Measurements from ENCODE around the gene RASAL2. TPM values are rescaled to one million over a fixed set of nuclear protein-coding genes. Genes with fewer than 3 reads are reported as not detected.

Gene RASAL2
- total RNA-seq, 1 experiment from 2014 or later, result 25.7 TPM

DNA sequence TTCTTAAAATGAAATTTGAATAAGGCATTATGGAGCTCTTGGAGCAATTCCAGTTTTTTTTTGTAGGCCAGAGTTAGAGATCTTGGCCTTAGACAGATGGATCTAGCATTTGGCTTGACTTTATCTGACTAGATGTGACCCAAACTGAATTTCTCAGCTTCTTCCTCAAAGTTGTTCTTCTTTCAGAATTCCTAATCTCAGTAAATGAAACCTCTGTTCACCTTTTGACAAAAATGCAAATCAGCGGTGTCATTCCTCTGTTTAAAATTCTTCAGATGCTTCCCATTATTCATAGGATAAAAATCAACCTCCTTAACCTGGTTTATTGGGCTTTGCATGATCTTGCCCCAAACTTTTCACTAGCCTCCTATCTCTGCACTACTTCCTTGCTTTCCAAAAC lies 177.6 kb downstream of the RASAL2 start:
- no peak for DNase-seq
- no peak overlapping the region for H3K4me3 ChIP-seq (ENCODE audit: insufficient read depth, low read depth, low read length)
- no peaks in the 10 kb centered on the region for H3K27me3 ChIP-seq (ENCODE audit: control insufficient read depth, insufficient read depth, low read length)
- H3K36me3 ChIP-seq (replicated peaks; ENCODE audit: control insufficient read depth, insufficient read depth, low read length), result no peaks in the 10 kb centered on the region

DNA sequence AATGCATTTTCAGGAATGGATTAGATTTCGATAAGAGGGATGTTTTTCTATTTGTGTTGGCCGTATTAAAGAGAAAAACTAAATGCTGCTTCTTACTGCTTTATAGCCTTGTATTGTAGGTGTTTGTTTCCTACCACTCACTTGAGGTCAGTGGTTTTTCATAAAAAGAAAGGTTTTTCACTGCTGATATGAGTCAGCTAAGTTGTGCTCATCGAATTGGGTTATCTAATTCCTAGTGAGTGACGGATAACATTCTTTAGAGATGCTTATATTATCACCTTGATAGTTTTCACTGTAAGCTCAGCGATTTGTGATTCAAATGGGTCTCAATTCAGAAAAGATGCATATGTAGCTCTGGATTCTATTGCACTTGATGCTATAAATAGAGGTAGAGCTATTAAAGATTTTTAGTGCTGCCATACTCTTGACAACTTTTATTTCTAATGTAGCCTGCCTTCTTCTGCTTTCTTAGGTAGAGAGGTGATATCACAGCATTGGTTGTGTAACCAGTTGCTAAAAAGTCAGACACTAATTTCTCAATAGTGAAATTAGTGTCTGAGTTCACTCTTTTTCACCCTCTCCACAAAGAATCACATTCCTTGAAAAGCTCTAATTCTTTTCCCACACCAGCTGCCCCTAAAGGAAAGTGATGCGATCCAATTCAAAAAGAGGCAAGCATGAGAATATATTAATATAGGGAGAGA lies 180.0 kb downstream of the RASAL2 start:
- H3K36me3 ChIP-seq (replicated peaks; ENCODE audit: control insufficient read depth, insufficient read depth, low read length), result no peaks in the 10 kb centered on the region
- no peak overlapping the region for H3K4me3 ChIP-seq (ENCODE audit: insufficient read depth, low read depth, low read length)
- DNase-seq, result no peak
- no peaks in the 10 kb centered on the region for H3K27me3 ChIP-seq (ENCODE audit: control insufficient read depth, insufficient read depth, low read length)

DNA sequence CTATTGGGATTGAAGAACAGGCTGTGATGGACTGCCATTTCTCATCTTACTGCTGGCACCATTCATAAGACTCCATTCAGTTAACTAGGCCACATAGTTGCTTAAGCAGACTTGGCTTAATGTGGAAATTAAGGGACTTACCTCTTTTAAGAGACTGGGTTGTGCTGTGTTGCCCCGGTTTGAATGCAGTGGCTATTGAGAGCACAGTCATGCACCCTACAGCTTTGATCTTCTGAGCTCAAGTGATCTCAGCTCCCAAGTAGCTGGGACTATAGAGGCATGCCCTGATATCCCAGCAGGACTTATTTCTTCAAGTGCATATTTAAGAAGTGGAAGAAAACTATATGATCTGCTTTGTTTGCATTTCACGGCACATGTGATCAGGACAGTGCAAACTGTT lies 181.1 kb downstream of the RASAL2 start:
- no peak for DNase-seq

DNA sequence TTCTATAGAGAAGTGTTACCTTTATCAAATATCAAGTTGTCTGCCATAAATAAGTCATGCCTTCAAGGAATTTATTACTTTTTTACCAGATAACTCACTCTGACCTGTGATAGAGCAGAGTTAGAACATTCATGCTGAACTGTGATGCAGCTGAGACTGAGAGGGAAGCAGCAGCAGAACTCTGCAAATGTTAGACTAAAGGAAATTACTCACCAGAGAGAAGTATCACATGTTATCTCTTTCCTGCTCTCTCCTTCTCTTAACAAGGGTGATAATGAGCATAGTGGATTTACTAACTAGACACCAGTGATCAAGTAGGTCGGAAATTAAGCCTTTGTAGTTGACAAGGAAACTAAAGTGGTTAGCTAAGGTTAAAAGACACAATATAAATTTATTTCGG lies 181.6 kb downstream of the RASAL2 start:
- no peak for DNase-seq
- H3K27me3 ChIP-seq (ENCODE audit: control insufficient read depth, insufficient read depth, low read length), result no peaks in the 10 kb centered on the region
- H3K4me3 ChIP-seq (ENCODE audit: insufficient read depth, low read depth, low read length), result no peak overlapping the region
- no peaks in the 10 kb centered on the region for H3K36me3 ChIP-seq (replicated peaks; ENCODE audit: control insufficient read depth, insufficient read depth, low read length)

More for the DNA sequence above, 181.1 kb downstream of the RASAL2 start:
- Histone ChIP-seq H3K27me3 (ENCODE audit: control insufficient read depth, insufficient read depth, low read length) (no peaks in the 10 kb centered on the region), H3K4me3 (ENCODE audit: insufficient read depth, low read depth, low read length) (no peak overlapping the region), H3K36me3 (replicated peaks; ENCODE audit: control insufficient read depth, insufficient read depth, low read length) (no peaks in the 10 kb centered on the region)

DNA sequence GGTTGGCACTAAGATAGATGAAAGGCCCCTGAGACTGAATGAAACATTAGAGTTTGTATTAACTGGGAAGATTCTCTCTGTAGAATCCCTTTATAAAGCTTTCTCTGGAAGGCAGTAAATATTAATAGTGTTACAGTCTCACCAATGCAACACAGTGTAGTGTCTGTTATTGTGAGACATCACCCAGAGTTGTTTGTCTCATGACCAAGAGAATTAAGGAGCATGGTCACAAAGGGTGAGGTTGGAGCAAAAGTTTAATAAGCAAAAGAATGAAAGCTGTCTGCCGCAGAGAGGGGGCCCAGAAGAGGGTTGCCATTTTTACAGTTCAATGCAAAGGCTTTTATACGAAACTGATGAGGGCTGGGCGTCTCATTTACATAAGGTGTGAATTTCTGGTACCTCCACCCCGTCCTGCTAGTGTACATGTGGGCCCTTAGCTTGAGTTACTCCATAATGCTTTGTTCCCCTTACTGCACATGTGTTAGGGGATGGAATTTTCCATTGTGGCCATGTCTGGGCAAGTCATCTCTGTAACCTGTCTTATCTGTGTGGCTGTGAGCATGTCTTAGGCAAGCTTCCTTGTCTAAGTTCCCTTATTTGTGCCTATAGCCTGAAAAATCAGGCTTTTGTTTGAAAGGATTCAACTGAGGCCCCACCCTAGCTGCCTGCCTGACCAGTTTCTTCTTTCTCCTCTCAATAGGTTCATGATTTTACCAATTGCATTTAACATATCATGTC lies 184.1 kb downstream of the RASAL2 start:
- no peak for DNase-seq

DNA sequence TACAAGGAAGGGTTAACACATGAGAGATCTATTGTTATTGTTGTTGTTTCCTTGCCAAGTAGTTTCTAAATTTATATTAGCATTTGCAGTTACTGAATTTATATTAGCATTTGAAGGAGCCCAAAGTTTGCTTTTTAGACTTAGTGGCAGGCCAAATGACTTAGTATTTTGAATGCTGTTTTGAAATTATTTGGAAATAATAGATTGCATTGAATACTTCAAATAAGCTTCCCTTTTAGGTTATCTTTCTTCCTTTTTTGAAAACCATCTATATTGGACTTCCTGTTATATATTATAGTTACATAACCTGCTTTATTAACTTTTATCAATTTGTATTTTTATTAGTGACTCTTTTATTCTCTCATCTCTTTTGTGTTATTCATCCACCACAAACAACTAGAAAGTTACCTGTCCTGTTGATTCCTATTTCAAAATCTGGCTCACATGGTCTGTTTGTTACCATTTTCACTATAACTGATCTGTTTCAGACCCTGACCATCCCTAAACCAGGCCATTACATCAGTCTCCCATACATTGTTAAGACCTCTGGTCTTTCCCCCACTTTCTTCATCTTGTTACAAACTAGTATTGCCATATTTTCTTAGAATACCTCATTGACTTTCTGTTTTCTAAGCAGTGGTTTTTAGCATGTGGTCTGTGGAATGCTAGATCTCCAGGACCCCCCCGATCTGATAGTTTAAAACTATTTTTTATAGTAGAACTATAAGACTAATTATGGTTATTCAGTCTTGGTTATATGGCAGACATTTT lies 185.2 kb downstream of the RASAL2 start:
- DNase-seq, result no peak
- no peaks in the 10 kb centered on the region for H3K27me3 ChIP-seq (ENCODE audit: control insufficient read depth, insufficient read depth, low read length)
- no peak overlapping the region for H3K4me3 ChIP-seq (ENCODE audit: insufficient read depth, low read depth, low read length)
- H3K36me3 ChIP-seq (replicated peaks; ENCODE audit: control insufficient read depth, insufficient read depth, low read length), result no peaks in the 10 kb centered on the region

More for the DNA sequence above, 184.1 kb downstream of the RASAL2 start:
- Histone ChIP-seq H3K4me3 (ENCODE audit: insufficient read depth, low read depth, low read length) (no peak overlapping the region), H3K36me3 (replicated peaks; ENCODE audit: control insufficient read depth, insufficient read depth, low read length) (no peaks in the 10 kb centered on the region), H3K27me3 (ENCODE audit: control insufficient read depth, insufficient read depth, low read length) (no peaks in the 10 kb centered on the region)

DNA sequence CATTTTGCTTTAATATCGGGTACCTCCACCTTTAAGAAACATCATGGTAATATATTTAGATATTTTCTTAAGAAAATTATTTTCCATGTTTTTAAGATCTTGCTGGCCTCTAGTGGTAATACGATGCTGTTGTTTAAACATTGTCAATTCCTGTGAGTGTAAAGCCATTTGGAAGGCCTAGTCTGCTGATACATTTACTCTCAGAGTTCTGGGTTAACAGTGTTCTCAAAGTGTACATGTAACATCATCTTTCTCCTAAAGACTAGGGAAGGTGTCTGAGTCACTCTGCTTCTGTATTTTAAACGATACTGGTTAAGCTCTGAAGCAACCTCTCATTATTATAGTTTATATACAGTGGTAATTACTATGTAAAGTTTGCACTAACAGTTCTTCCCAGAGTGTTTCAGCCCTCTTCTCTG lies 189.1 kb downstream of the RASAL2 start:
- no peak overlapping the region for H3K4me3 ChIP-seq (ENCODE audit: insufficient read depth, low read depth, low read length)
- DNase-seq, result peak; percentile 26
- H3K27me3 ChIP-seq (ENCODE audit: control insufficient read depth, insufficient read depth, low read length), result no peaks in the 10 kb centered on the region
- no peaks in the 10 kb centered on the region for H3K36me3 ChIP-seq (replicated peaks; ENCODE audit: control insufficient read depth, insufficient read depth, low read length)

DNA sequence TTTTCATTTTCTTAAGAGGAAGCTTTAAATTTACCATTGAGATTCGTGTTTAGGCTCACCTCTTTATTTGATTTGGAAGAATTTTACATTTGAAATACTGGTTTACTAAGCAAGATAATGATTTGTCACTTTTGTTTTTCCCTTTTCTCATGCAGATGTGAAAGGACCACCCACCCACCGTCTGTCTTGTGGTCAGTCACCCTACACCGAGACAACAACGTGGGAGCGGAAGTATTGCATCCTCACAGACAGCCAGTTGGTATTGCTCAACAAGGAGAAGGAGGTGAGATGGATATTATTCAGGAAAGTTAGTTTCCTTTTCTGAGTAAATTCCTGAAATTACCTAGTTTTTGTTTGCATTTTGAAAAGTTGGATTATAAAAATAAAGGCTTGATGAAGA lies 189.5 kb downstream of the RASAL2 start:
- Histone ChIP-seq H3K4me3 (ENCODE audit: insufficient read depth, low read depth, low read length) (peak overlapping the region; percentile 9; the same call in 1 of the 2 replicates), H3K27me3 (ENCODE audit: control insufficient read depth, insufficient read depth, low read length) (no peaks in the 10 kb centered on the region), H3K36me3 (replicated peaks; ENCODE audit: control insufficient read depth, insufficient read depth, low read length) (no peaks in the 10 kb centered on the region)
- DNase-seq, result peak; percentile 80

DNA sequence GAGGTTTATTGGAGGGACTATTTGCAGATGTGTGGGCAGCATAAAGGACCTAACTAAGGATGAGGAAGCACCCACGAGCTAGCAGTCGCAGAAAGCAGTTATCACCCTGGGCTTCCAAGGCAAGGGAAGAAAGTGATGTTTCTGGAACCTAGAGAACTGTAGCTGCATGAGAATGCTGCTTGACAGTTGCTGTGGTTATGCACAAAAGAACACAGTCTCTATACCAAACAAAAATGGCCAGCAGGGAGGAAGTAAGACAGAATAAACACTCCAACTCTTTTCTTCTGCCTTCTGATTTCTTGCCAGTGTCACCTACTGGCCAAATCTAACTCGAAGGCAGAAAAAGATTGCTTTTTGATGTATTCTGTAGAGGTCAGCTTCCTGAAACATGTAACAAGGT lies 190.2 kb downstream of the RASAL2 start:
- peak overlapping the region; percentile 9; the same call in 1 of the 2 replicates for H3K4me3 ChIP-seq (ENCODE audit: insufficient read depth, low read depth, low read length)
- peak; percentile 13 for DNase-seq

DNA sequence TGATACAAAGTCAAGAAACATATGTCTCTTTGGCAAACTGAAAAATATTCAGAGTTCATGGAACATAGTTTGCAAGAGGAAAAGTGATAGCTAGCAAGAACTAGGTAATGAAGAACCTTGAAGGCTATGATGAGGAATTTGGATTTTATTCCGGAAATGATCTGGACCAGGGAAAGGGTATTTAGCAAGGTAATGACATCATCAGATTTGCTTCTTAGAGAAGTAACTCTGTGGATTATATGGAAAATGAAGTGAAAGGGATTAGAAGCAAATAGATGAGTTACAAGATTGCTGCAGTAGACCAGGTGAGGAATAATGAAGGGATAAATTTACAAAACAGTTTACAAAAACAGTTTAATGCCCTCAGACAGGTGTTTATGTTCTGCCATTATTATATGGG lies 197.3 kb downstream of the RASAL2 start:
- no peak for DNase-seq
- no peaks in the 10 kb centered on the region for H3K36me3 ChIP-seq (replicated peaks; ENCODE audit: control insufficient read depth, insufficient read depth, low read length)
- no peak overlapping the region for H3K4me3 ChIP-seq (ENCODE audit: insufficient read depth, low read depth, low read length)
- H3K27me3 ChIP-seq (ENCODE audit: control insufficient read depth, insufficient read depth, low read length), result no peaks in the 10 kb centered on the region

More for the DNA sequence above, 190.2 kb downstream of the RASAL2 start:
- H3K36me3 ChIP-seq (replicated peaks; ENCODE audit: control insufficient read depth, insufficient read depth, low read length), result no peaks in the 10 kb centered on the region
- H3K27me3 ChIP-seq (ENCODE audit: control insufficient read depth, insufficient read depth, low read length), result no peaks in the 10 kb centered on the region

DNA sequence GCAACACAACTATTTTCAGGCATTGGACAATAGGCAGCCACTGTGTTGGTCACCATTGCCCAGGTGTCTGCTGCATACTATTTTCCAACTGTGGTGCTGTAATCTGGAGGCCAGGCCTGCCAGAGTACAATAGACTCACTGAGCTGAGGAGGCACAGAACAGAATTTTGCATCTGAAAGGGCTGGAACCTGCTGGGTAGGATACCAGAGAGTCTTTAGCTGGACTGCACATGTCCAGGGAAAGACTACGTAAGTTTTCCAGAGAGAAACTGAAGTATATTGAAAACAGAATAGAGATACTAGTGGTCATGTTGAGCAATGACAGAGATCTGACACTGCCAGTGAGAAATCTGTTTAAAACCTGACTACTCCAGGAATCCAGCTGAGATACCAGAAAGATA lies 200.8 kb downstream of the RASAL2 start:
- Histone ChIP-seq H3K36me3 (replicated peaks; ENCODE audit: control insufficient read depth, insufficient read depth, low read length) (no peaks in the 10 kb centered on the region), H3K4me3 (ENCODE audit: insufficient read depth, low read depth, low read length) (no peak overlapping the region), H3K27me3 (ENCODE audit: control insufficient read depth, insufficient read depth, low read length) (no peaks in the 10 kb centered on the region)
- no peak for DNase-seq

DNA sequence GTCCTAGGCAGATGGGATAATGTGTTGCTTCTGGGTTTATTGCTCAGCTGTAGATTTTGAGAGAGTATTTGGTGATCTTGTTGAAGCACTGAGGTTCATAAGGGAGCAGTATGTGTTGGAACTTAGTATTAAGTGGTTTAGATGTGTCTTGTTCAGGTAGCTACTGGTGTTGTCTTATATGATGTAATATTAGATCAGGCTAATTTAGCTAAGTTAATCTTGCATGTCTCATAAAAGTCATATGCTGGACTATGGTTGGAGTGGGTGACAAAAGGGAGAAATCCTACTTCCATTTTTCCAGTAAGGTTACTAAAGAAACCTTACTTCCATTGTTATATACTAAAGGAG lies 206.4 kb downstream of the RASAL2 start:
- Histone ChIP-seq H3K36me3 (replicated peaks; ENCODE audit: control insufficient read depth, insufficient read depth, low read length) (no peaks in the 10 kb centered on the region), H3K4me3 (ENCODE audit: insufficient read depth, low read depth, low read length) (no peak overlapping the region), H3K27me3 (ENCODE audit: control insufficient read depth, insufficient read depth, low read length) (no peaks in the 10 kb centered on the region)
- DNase-seq, result no peak

DNA sequence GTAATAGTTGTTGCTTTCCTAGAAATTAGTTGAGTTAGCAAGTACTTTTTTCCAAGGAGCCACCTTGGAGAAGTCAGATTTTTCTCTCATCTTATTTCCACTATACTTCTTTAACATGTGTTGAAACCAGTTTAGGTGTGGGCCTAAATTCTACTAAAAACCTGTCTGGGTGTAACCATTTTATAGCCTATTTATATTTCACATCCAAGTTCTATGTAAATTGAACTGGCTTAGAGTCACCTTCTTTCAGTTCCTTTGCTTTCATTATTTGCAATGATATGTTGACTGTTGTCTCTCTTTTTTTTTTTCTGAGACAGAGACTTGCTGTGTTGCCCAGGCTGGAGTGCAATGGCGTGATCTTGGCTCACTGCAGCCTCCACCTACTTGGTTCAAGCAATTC lies 207.2 kb downstream of the RASAL2 start:
- DNase-seq, result no peak
- H3K4me3 ChIP-seq (ENCODE audit: insufficient read depth, low read depth, low read length), result no peak overlapping the region
- no peaks in the 10 kb centered on the region for H3K36me3 ChIP-seq (replicated peaks; ENCODE audit: control insufficient read depth, insufficient read depth, low read length)
- H3K27me3 ChIP-seq (ENCODE audit: control insufficient read depth, insufficient read depth, low read length), result no peaks in the 10 kb centered on the region

DNA sequence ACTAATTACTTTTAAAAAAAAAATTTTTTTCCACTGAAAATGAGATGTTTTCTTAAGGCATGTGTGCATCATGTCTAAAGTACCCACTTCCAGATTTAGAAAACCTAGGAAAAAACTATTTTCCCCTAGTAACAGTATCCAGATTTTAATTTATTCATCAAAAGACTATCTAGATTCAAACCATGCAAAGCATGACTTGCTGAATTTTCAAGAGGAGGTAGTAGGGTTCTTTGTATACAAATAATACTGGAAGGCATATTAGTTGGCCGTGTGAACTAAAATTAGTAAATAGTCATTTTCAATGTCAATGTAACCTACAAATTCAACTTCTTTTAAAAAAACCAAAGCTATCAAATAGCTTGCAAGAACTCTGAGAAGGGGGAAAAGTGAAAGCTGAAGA lies 213.4 kb downstream of the RASAL2 start:
- Histone ChIP-seq H3K4me3 (ENCODE audit: insufficient read depth, low read depth, low read length) (no peak overlapping the region), H3K27me3 (ENCODE audit: control insufficient read depth, insufficient read depth, low read length) (no peaks in the 10 kb centered on the region), H3K36me3 (replicated peaks; ENCODE audit: control insufficient read depth, insufficient read depth, low read length) (no peaks in the 10 kb centered on the region)
- no peak for DNase-seq

DNA sequence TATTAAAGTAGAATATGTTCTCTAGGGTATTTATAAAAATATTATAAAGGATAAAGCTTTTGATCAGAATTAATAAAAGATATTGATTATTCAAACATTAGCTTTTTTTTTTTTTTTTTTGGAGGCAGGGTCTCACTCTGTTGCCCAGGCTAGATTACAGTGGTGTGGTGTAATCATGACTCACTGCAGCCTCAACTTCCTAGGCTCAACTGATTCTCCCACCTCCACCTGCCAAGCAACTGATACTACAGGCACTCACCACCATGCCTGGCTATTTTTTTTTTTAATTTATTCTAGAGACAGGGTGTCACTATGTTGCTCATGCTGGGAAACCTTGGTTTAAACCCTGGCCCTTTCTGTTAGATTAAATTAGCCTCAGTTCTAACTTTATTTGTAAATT lies 214.5 kb downstream of the RASAL2 start:
- Histone ChIP-seq H3K36me3 (replicated peaks; ENCODE audit: control insufficient read depth, insufficient read depth, low read length) (no peaks in the 10 kb centered on the region), H3K27me3 (ENCODE audit: control insufficient read depth, insufficient read depth, low read length) (no peaks in the 10 kb centered on the region), H3K4me3 (ENCODE audit: insufficient read depth, low read depth, low read length) (no peak overlapping the region)
- no peak for DNase-seq

Data from H7 (cell line).